ENCODE measurements around the gene SH3RF2. TPM values are rescaled to one million over a fixed set of nuclear protein-coding genes. Genes with fewer than 3 reads are reported as not detected.
A peak's percentile ranks its signal among the peaks of the same experiment; 100 is the strongest.

Gene SH3RF2
- total RNA-seq, 2 experiments from 2014 or later: not detected

GRCh38 chr5:146052780-146053179, 116.4 kb downstream of the SH3RF2 start:
- ChIA-PET CTCF (ENCODE audit: unreplicated experiment) (no interaction called here), POLR2A (no interaction called here)
- Histone ChIP-seq H3K4me2 (ENCODE audit: low read length) (no peak overlapping the region), H3K4me1 (ENCODE audit: insufficient read depth, low read length, poor library complexity, severe bottlenecking) (no peaks in the 10 kb centered on the region), H3K9me2 (ENCODE audit: insufficient read depth, low read length) (no peaks in the 10 kb centered on the region), H2AFZ (ENCODE audit: low read length) (no peak overlapping the region), H3K4me3 (ENCODE audit: low read depth, low read length, poor library complexity, severe bottlenecking) (no peak overlapping the region), H3K36me3 (ENCODE audit: insufficient read depth, low read length) (no peaks in the 10 kb centered on the region), H3K27ac (ENCODE audit: low read depth, low read length, poor library complexity, severe bottlenecking) (no peak overlapping the region), H4K20me1 (ENCODE audit: insufficient read depth, low read length) (no peaks in the 10 kb centered on the region), H3K79me2 (ENCODE audit: insufficient read depth, low read depth, low read length) (no peaks in the 10 kb centered on the region), H3K9me3 (ENCODE audit: low read length) (no peaks in the 10 kb centered on the region)
- intact Hi-C loops (cut with micrococcal nuclease; ENCODE audit: unreplicated experiment): loop anchor here (5.0 to 10.0 kb wide), 2 partner anchors 80 to 368 kb away; no protein-coding TSS in a partner anchor
- peak; percentile 8 for DNase-seq (ENCODE audit: low spot score)
- BruUV-seq (replicated peaks): no TSS peak
- TF ChIP-seq CTCF (conservative IDR thresholded peaks at IDR 0.05; ENCODE audit: low read length) (peak; percentile 66), EZH2phosphoT487 (IDR thresholded peaks at IDR 0.05; ENCODE audit: borderline replicate concordance, low read depth, low read length) (no peak)

- Histone ChIP-seq H3K27ac (ENCODE audit: low read depth, low read length, poor library complexity, severe bottlenecking) (no peak overlapping the region), H3K36me3 (ENCODE audit: insufficient read depth, low read length) (no peaks in the 10 kb centered on the region), H3K9me2 (ENCODE audit: insufficient read depth, low read length) (no peaks in the 10 kb centered on the region), H4K20me1 (ENCODE audit: insufficient read depth, low read length) (no peaks in the 10 kb centered on the region), H3K9me3 (ENCODE audit: low read length) (no peaks in the 10 kb centered on the region), H3K4me3 (ENCODE audit: low read depth, low read length, poor library complexity, severe bottlenecking) (no peak overlapping the region), H3K79me2 (ENCODE audit: insufficient read depth, low read depth, low read length) (no peaks in the 10 kb centered on the region), H3K4me2 (ENCODE audit: low read length) (no peak overlapping the region), H2AFZ (ENCODE audit: low read length) (no peak overlapping the region), H3K4me1 (ENCODE audit: insufficient read depth, low read length, poor library complexity, severe bottlenecking) (no peaks in the 10 kb centered on the region)
- intact Hi-C loops (cut with micrococcal nuclease; ENCODE audit: unreplicated experiment): loop anchor here (10.0 kb wide), 1 partner anchor 371 kb away; no protein-coding TSS in a partner anchor
- TF ChIP-seq CTCF (conservative IDR thresholded peaks at IDR 0.05; ENCODE audit: low read length) (no peak), EZH2phosphoT487 (IDR thresholded peaks at IDR 0.05; ENCODE audit: borderline replicate concordance, low read depth, low read length) (no peak)
- BruUV-seq (replicated peaks): no TSS peak
- CTCF ChIA-PET (ENCODE audit: unreplicated experiment): no interaction called here
- DNase-seq (ENCODE audit: low spot score): no peak
- POLR2A ChIA-PET: no interaction called here
Observed at GRCh38 chr5:146055432-146055831, 119.1 kb downstream of the SH3RF2 start.

- POLR2A ChIA-PET: interaction anchor here (0.6 kb wide), 1 partner anchor 210 kb away, joined by 3 read pairs; no protein-coding TSS in a partner anchor
Observed at GRCh38 chr5:146059460-146060220, 123.3 kb downstream of the SH3RF2 start.

More at GRCh38 chr5:146059460-146060220, 123.3 kb downstream of the SH3RF2 start:
- Histone ChIP-seq H3K79me2 (ENCODE audit: insufficient read depth, low read depth, low read length) (no peaks in the 10 kb centered on the region), H3K9me2 (ENCODE audit: insufficient read depth, low read length) (no peaks in the 10 kb centered on the region), H2AFZ (ENCODE audit: low read length) (no peak overlapping the region), H3K4me3 (ENCODE audit: low read depth, low read length, poor library complexity, severe bottlenecking) (no peak overlapping the region), H3K4me2 (ENCODE audit: low read length) (no peak overlapping the region), H3K36me3 (ENCODE audit: insufficient read depth, low read length) (no peaks in the 10 kb centered on the region), H3K27ac (ENCODE audit: low read depth, low read length, poor library complexity, severe bottlenecking) (no peak overlapping the region), H3K4me1 (ENCODE audit: insufficient read depth, low read length, poor library complexity, severe bottlenecking) (no peaks in the 10 kb centered on the region), H3K9me3 (ENCODE audit: low read length) (no peaks in the 10 kb centered on the region), H4K20me1 (ENCODE audit: insufficient read depth, low read length) (no peaks in the 10 kb centered on the region)
- BruUV-seq (replicated peaks): no TSS peak
- intact Hi-C loops (cut with micrococcal nuclease; ENCODE audit: unreplicated experiment): loop anchor here (10.0 kb wide), 1 partner anchor 375 kb away; no protein-coding TSS in a partner anchor
- TF ChIP-seq CTCF (conservative IDR thresholded peaks at IDR 0.05; ENCODE audit: low read length) (no peak), EZH2phosphoT487 (IDR thresholded peaks at IDR 0.05; ENCODE audit: borderline replicate concordance, low read depth, low read length) (no peak)
- DNase-seq (ENCODE audit: low spot score): no peak
- CTCF ChIA-PET (ENCODE audit: unreplicated experiment): no interaction called here

Data from OCI-LY7 (cell line).